Measurements from ENCODE around the gene TRPC1.

The TRPC1 gene

DNA sequence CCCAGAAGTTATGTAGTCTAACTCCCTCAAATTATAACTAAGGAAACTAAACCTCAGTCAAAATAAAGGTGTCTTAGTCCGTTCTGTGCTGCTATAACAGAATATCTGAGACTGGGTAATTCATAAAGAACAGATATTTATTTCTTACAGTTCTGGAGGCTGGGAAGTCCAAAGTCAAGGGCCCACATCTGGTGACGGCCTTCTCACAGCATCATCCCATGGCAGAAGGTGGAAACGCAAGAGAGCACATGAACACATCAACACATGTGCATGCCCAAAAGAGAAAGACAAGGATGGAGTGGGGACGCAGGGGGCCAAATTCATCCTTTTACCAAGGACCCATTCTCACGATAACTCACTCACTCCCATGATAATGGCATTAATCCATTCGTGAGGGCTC lies 92.0 kb downstream of the TRPC1 start:
- H3K4me3 ChIP-seq (ENCODE audit: low read depth in 1 of 2, low read length in 2 of 2), result no peak overlapping the region
- H3K4me2 ChIP-seq (ENCODE audit: insufficient read depth, low read length), result no peak overlapping the region
- H3K36me3 ChIP-seq (ENCODE audit: insufficient read depth, low read length), result no peaks in the 10 kb centered on the region
- peaks cover 13% of the 10 kb centered on the region for H3K27me3 ChIP-seq (ENCODE audit: insufficient read depth, low read length, poor library complexity)
- ATAC-seq (ENCODE audit: insufficient read depth, low read depth) (no peak), DNase-seq (no peak)
- H3K9me3 ChIP-seq (ENCODE audit: insufficient read depth, low read length, severe bottlenecking), result no peaks in the 10 kb centered on the region
- no peak overlapping the region for H3K9ac ChIP-seq (ENCODE audit: low read depth, low read length)
- no peaks in the 10 kb centered on the region for H4K20me1 ChIP-seq (ENCODE audit: insufficient read depth, low read length)
- TF ChIP-seq EZH2 (IDR thresholded peaks at IDR 0.05; ENCODE audit: borderline replicate concordance, low read depth, low read length, severe bottlenecking), result no peak
- TF ChIP-seq, protein P1, sequence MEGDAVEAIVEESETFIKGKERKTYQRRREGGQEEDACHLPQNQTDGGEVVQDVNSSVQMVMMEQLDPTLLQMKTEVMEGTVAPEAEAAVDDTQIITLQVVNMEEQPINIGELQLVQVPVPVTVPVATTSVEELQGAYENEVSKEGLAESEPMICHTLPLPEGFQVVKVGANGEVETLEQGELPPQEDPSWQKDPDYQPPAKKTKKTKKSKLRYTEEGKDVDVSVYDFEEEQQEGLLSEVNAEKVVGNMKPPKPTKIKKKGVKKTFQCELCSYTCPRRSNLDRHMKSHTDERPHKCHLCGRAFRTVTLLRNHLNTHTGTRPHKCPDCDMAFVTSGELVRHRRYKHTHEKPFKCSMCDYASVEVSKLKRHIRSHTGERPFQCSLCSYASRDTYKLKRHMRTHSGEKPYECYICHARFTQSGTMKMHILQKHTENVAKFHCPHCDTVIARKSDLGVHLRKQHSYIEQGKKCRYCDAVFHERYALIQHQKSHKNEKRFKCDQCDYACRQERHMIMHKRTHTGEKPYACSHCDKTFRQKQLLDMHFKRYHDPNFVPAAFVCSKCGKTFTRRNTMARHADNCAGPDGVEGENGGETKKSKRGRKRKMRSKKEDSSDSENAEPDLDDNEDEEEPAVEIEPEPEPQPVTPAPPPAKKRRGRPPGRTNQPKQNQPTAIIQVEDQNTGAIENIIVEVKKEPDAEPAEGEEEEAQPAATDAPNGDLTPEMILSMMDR (IDR thresholded peaks at IDR 0.05; ENCODE audit: borderline replicate concordance, extremely low read depth, low read length, poor library complexity, severe bottlenecking), result no peak
- H3K4me1 ChIP-seq (ENCODE audit: insufficient read depth, low read length), result no peaks in the 10 kb centered on the region
- no peak overlapping the region for H3K27ac ChIP-seq (ENCODE audit: low read length)
- no peak overlapping the region for H2AFZ ChIP-seq (ENCODE audit: low read depth, low read length)
- H3K79me2 ChIP-seq (ENCODE audit: insufficient read depth, low read length), result no peaks in the 10 kb centered on the region

DNA sequence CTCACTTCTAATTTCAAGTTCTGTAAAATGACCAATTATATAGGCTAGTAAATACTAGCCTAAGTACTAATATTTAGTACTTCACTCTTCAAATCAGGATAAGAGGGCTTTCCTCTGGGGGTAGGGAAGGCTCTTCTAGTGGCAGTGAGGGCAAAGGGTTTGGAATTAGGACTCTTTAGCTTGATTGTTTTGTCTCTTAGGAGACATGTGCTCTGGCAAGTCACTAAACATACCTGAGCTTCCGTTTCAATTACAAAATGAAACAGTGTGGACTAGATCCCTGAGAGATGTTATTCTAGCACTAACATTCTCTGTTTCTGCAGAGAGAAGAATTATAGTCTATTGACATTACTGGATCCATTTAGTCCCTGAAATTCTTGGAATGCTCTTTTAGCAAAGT lies 93.5 kb downstream of the TRPC1 start:
- ATAC-seq (ENCODE audit: insufficient read depth, low read depth), result no peak

DNA sequence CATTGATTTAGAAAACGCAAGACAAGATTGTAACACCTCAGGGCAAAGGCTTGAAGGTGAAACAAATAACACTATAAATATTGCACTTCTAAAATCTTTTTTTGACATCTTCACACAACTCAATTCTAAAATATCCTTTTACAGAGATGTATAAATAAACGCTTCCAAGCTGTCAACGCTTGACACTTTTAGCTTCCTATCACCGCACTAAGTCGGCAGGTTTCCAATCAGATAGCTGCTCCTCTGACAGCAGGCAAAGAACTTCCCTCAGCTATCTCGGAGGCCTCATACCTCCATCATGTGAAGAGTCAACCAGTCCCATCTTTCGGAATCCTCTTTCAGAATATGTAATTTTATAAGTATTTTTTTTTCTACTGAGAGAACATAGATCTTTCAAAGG lies 94.1 kb downstream of the TRPC1 start:
- Histone ChIP-seq H3K9ac (ENCODE audit: low read depth, low read length) (no peak overlapping the region), H4K20me1 (ENCODE audit: insufficient read depth, low read length) (no peaks in the 10 kb centered on the region), H3K27me3 (ENCODE audit: insufficient read depth, low read length, poor library complexity) (peaks cover 14% of the 10 kb centered on the region), H2AFZ (ENCODE audit: low read depth, low read length) (no peak overlapping the region), H3K79me2 (ENCODE audit: insufficient read depth, low read length) (no peaks in the 10 kb centered on the region), H3K36me3 (ENCODE audit: insufficient read depth, low read length) (no peaks in the 10 kb centered on the region), H3K4me2 (ENCODE audit: insufficient read depth, low read length) (no peak overlapping the region), H3K4me3 (ENCODE audit: low read depth in 1 of 2, low read length in 2 of 2) (no peak overlapping the region), H3K9me3 (ENCODE audit: insufficient read depth, low read length, severe bottlenecking) (no peaks in the 10 kb centered on the region), H3K4me1 (ENCODE audit: insufficient read depth, low read length) (no peaks in the 10 kb centered on the region), H3K27ac (ENCODE audit: low read length) (no peak overlapping the region)
- no peak for DNase-seq
- TF ChIP-seq, protein P1 (IDR thresholded peaks at IDR 0.05; ENCODE audit: borderline replicate concordance, extremely low read depth, low read length, poor library complexity, severe bottlenecking), result no peak
- TF ChIP-seq EZH2 (IDR thresholded peaks at IDR 0.05; ENCODE audit: borderline replicate concordance, low read depth, low read length, severe bottlenecking), result no peak
- no peak for ATAC-seq (ENCODE audit: insufficient read depth, low read depth)

More for the DNA sequence above, 93.5 kb downstream of the TRPC1 start:
- H4K20me1 ChIP-seq (ENCODE audit: insufficient read depth, low read length), result no peaks in the 10 kb centered on the region
- H3K4me1 ChIP-seq (ENCODE audit: insufficient read depth, low read length), result no peaks in the 10 kb centered on the region
- H3K9me3 ChIP-seq (ENCODE audit: insufficient read depth, low read length, severe bottlenecking), result no peaks in the 10 kb centered on the region
- no peak overlapping the region for H3K4me2 ChIP-seq (ENCODE audit: insufficient read depth, low read length)
- H3K4me3 ChIP-seq (ENCODE audit: low read depth in 1 of 2, low read length in 2 of 2), result no peak overlapping the region
- no peaks in the 10 kb centered on the region for H3K79me2 ChIP-seq (ENCODE audit: insufficient read depth, low read length)
- H2AFZ ChIP-seq (ENCODE audit: low read depth, low read length), result no peak overlapping the region
- H3K36me3 ChIP-seq (ENCODE audit: insufficient read depth, low read length), result no peaks in the 10 kb centered on the region
- H3K27ac ChIP-seq (ENCODE audit: low read length), result no peak overlapping the region
- no peak for DNase-seq
- H3K9ac ChIP-seq (ENCODE audit: low read depth, low read length), result no peak overlapping the region
- peaks cover 18% of the 10 kb centered on the region for H3K27me3 ChIP-seq (ENCODE audit: insufficient read depth, low read length, poor library complexity)
- TF ChIP-seq EZH2 (IDR thresholded peaks at IDR 0.05; ENCODE audit: borderline replicate concordance, low read depth, low read length, severe bottlenecking), result no peak
- TF ChIP-seq, protein P1 (IDR thresholded peaks at IDR 0.05; ENCODE audit: borderline replicate concordance, extremely low read depth, low read length, poor library complexity, severe bottlenecking), result no peak

DNA sequence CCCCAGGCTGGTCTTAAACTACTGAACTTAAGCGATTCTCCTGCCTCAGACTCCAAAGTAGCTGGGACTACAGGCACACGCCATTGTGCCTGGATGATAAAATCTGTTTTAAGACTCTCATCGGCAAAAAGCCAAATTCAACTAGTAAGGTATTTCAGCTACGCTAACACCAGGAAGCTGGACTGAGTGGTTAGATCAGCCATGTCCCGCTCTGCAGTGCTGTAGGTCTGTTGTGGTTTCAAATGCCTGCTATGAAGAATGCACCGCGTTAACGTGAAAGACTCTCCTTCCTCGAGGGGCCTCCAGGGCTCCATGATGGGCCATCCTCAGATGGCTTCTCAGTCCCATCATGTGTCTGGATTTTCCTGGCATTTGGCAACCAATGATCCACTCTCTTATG lies 94.8 kb downstream of the TRPC1 start:
- H3K79me2 ChIP-seq (ENCODE audit: insufficient read depth, low read length), result no peaks in the 10 kb centered on the region
- DNase-seq (no peak), ATAC-seq (ENCODE audit: insufficient read depth, low read depth) (no peak)
- no peak overlapping the region for H3K9ac ChIP-seq (ENCODE audit: low read depth, low read length)
- H3K9me3 ChIP-seq (ENCODE audit: insufficient read depth, low read length, severe bottlenecking), result no peaks in the 10 kb centered on the region
- no peak overlapping the region for H3K4me2 ChIP-seq (ENCODE audit: insufficient read depth, low read length)
- H3K4me3 ChIP-seq (ENCODE audit: low read depth in 1 of 2, low read length in 2 of 2), result no peak overlapping the region
- H3K4me1 ChIP-seq (ENCODE audit: insufficient read depth, low read length), result no peaks in the 10 kb centered on the region
- H2AFZ ChIP-seq (ENCODE audit: low read depth, low read length), result no peak overlapping the region
- no peaks in the 10 kb centered on the region for H4K20me1 ChIP-seq (ENCODE audit: insufficient read depth, low read length)
- TF ChIP-seq, protein P1 (IDR thresholded peaks at IDR 0.05; ENCODE audit: borderline replicate concordance, extremely low read depth, low read length, poor library complexity, severe bottlenecking), result no peak
- no peak for TF ChIP-seq EZH2 (IDR thresholded peaks at IDR 0.05; ENCODE audit: borderline replicate concordance, low read depth, low read length, severe bottlenecking)
- H3K36me3 ChIP-seq (ENCODE audit: insufficient read depth, low read length), result no peaks in the 10 kb centered on the region
- H3K27me3 ChIP-seq (ENCODE audit: insufficient read depth, low read length, poor library complexity), result peaks cover 14% of the 10 kb centered on the region
- H3K27ac ChIP-seq (ENCODE audit: low read length), result no peak overlapping the region

All from DND-41 (cell line).